Measurements from ENCODE around the gene TMEM259.
A peak's percentile ranks its signal among the peaks of the same experiment; 100 is the strongest.

Gene TMEM259

GRCh38 chr19:1015061-1015781 lies 5.7 kb downstream of the TMEM259 start:
- no peak for DNase-seq

GRCh38 chr19:1014161-1015060 lies 6.5 kb downstream of the TMEM259 start:
- no peak for DNase-seq

- no peak for DNase-seq
These were observed 7.7 kb downstream of the TMEM259 start for GRCh38 chr19:1013218-1013617.

GRCh38 chr19:1012334-1012733 lies 8.6 kb downstream of the TMEM259 start:
- no peak for DNase-seq

GRCh38 chr19:1011831-1012333 lies 9.0 kb downstream of the TMEM259 start:
- no peak for DNase-seq

GRCh38 chr19:1010586-1011510 lies 10.1 kb downstream of the TMEM259 start:
- DNase-seq = no peak

- no peak for DNase-seq
These were observed 10.9 kb downstream of the TMEM259 start for GRCh38 chr19:1009981-1010538.

GRCh38 chr19:1009041-1009980 lies 11.6 kb downstream of the TMEM259 start:
- DNase-seq = no peak

- DNase-seq = no peak
These were observed 12.5 kb downstream of the TMEM259 start for GRCh38 chr19:1008268-1009040.

- no peak for DNase-seq
These were observed 13.3 kb downstream of the TMEM259 start for GRCh38 chr19:1007399-1008251.

- no peak for DNase-seq
These were observed 14.1 kb downstream of the TMEM259 start for GRCh38 chr19:1006711-1007398.

- DNase-seq = no peak
These were observed 15.9 kb downstream of the TMEM259 start for GRCh38 chr19:1004803-1005664.

GRCh38 chr19:1004204-1004802 lies 16.6 kb downstream of the TMEM259 start:
- DNase-seq = no peak

- no peak for DNase-seq
These were observed 17.6 kb downstream of the TMEM259 start for GRCh38 chr19:1003283-1003682.

GRCh38 chr19:1002600-1002999 lies 18.3 kb downstream of the TMEM259 start:
- no peak for DNase-seq

- peak; percentile 74 for DNase-seq
These were observed 19.3 kb downstream of the TMEM259 start for GRCh38 chr19:1001538-1002166.
